Progenitor cell of endocrine pancreas (in vitro differentiated cells): ENCODE measurements around the gene CTTNBP2NL. TPM values are rescaled to one million over a fixed set of nuclear protein-coding genes. Genes with fewer than 3 reads are reported as not detected.

Experiments
- DNase-seq: peaks from one replicate; pipeline ENCODE4 v3.0.0; 2021; ENCODE audit warnings: low spot score; ENCODE audit not compliant: unreplicated experiment
- H3K27ac Mint-ChIP-seq: 2 replicates; pipeline ENCODE4 v1.8.0; 2021; ENCODE audit warnings: mild to moderate bottlenecking, moderate library complexity, mixed read lengths
- H3K27me3 Mint-ChIP-seq: 2 replicates; pipeline ENCODE4 v1.8.0; 2021; ENCODE audit warnings: mixed read lengths
- H3K36me3 Mint-ChIP-seq: 2 replicates; pipeline ENCODE4 v1.8.0; 2022; ENCODE audit warnings: mixed read lengths; ENCODE audit not compliant: insufficient read depth
- H3K4me1 Mint-ChIP-seq: 2 replicates; pipeline ENCODE4 v1.8.0; 2021; ENCODE audit warnings: low read depth, mixed read lengths
- H3K4me3 Mint-ChIP-seq: 2 replicates; pipeline ENCODE4 v1.8.0; 2021; ENCODE audit warnings: low read depth, mild to moderate bottlenecking, moderate library complexity, mixed read lengths
- H3K9me3 Mint-ChIP-seq: 2 replicates; pipeline ENCODE4 v1.8.0; 2021; ENCODE audit warnings: low read depth, mixed read lengths
- CTCF ChIP-seq: fragments of 200-600 bp; sonication (generic); IDR thresholded peaks from one replicate; pipeline ENCODE4 v1.5.0; 2021; ENCODE audit warnings: antibody characterized with exemption, mild to moderate bottlenecking; ENCODE audit not compliant: unreplicated experiment
- long read RNA-seq: library from polyadenylated mRNA; unstranded; transcript quantifications from one replicate; pipeline ENCODE4 v2.0.0, GENCODE V29; 2020
- total RNA-seq: library from RNA; stranded (reverse); gene quantifications from 2 replicates; pipeline ENCODE4 v1.2.1, GENCODE V29; 2021

CTTNBP2NL gene
- 46.0 and 48.4 TPM in 2 replicates for total RNA-seq
- long read RNA-seq, full-length matches to known transcripts, result 10 of 36 reads
- long read RNA-seq, partial matches to known transcripts, result 3 of 36 reads
- long read RNA-seq, other reads (novel, unspliced or antisense), result 23 of 36 reads

- TF ChIP-seq CTCF, result no peak
- Mint-ChIP-seq H3K4me1 (peaks cover 31% of the 10 kb centered on the region), H3K9me3 (no peaks in the 10 kb centered on the region), H3K27me3 (no peaks in the 10 kb centered on the region), H3K27ac (peak within 1 kb of the TSS; percentile 98), H3K36me3 (peaks cover 1% of the 10 kb centered on the region), H3K4me3 (peak within 1 kb of the TSS; percentile 93)
- peak; percentile 94 for DNase-seq
Observed at GRCh38 chr1:112395821-112396652, at the start of gene CTTNBP2NL. Gene CTTNBP2NL (plus strand): TSS chr1:112396214. CDS start chr1:112416166, 19,952 bp downstream.

GRCh38 chr1:112346801-112347350 lies 49.1 kb upstream of the CTTNBP2NL start:
- Mint-ChIP-seq H3K27ac (no peak overlapping the region), H3K4me3 (no peak overlapping the region), H3K36me3 (peaks cover 2% of the 10 kb centered on the region), H3K9me3 (peaks cover 14% of the 10 kb centered on the region), H3K27me3 (peaks cover 10% of the 10 kb centered on the region), H3K4me1 (no peaks in the 10 kb centered on the region)
- no peak for TF ChIP-seq CTCF
- no peak for DNase-seq

GRCh38 chr1:112356765-112357164 lies 39.2 kb upstream of the CTTNBP2NL start:
- Mint-ChIP-seq H3K36me3 (no peaks in the 10 kb centered on the region), H3K27ac (no peak overlapping the region), H3K4me3 (no peak overlapping the region), H3K4me1 (peaks cover 5% of the 10 kb centered on the region), H3K27me3 (peaks cover 23% of the 10 kb centered on the region), H3K9me3 (no peaks in the 10 kb centered on the region)
- DNase-seq, result no peak
- TF ChIP-seq CTCF, result no peak

- no peak for TF ChIP-seq CTCF
- no peak overlapping the region for H3K27ac Mint-ChIP-seq
- H3K4me1 Mint-ChIP-seq, result peaks cover 5% of the 10 kb centered on the region
- no peak for DNase-seq
- no peak overlapping the region for H3K4me3 Mint-ChIP-seq
- H3K9me3 Mint-ChIP-seq, result no peaks in the 10 kb centered on the region
- H3K36me3 Mint-ChIP-seq, result no peaks in the 10 kb centered on the region
- peaks cover 23% of the 10 kb centered on the region for H3K27me3 Mint-ChIP-seq
Observed at GRCh38 chr1:112357467-112357866, 38.5 kb upstream of the CTTNBP2NL start.

GRCh38 chr1:112358061-112358770 lies 37.8 kb upstream of the CTTNBP2NL start:
- DNase-seq, result no peak
- Mint-ChIP-seq H3K27me3 (peaks cover 27% of the 10 kb centered on the region), H3K4me1 (peaks cover 5% of the 10 kb centered on the region), H3K9me3 (no peaks in the 10 kb centered on the region), H3K27ac (no peak overlapping the region), H3K4me3 (no peak overlapping the region), H3K36me3 (no peaks in the 10 kb centered on the region)
- no peak for TF ChIP-seq CTCF
